ENCODE results near the gene AEBP1. TPM values are rescaled to one million over a fixed set of nuclear protein-coding genes. Genes with fewer than 3 reads are reported as not detected.

AEBP1 gene
- total and polyA plus RNA-seq, 9 of the 15 experiments (the other 6 are each of a cell fraction or from before 2014, with no cell fraction given) = 0.03 to 0.78 (median 0.30) TPM; not detected in 2

DNA sequence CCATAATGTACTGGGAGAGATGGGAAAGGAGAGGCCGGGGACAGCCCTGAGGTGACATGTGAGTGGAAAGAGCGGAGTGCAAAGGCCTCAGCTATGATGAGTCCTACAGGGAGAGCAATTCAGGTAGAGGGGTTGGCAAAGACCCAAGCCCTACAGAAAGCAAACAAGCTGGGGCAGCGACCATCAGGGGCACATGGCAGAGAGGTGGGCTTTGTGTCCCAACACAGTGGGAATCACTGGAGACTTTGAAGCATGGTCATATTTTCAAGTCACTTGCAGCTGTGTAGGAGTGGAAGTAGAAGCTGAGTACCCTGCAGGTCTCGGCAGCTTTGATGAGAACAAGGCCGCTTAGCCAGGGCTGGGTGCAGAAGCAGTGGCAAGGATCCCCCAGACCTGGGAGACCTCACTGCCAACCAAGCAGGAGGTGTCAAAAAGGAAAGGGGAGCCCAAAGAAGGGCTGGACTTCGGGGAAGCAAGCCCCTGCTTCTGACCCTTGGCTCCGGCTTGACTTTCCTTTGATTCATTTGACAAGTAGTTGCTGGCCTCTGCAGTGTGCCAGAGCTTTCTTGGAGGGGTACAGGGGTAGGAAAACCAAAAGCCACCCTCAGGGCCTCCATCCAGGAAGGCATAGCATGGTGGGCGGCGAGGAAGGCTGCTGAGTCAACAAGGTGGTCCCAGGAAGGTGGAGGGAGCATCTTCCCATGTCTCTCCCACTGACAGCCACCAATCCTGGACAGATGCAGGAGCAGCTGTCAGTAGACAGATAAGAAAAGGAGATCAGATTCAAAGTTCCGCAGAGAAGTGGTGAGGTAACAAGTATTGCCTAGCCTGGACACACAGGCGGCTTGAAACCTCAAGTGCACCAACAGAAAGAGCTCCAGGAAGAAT, 36.8 kb upstream of the AEBP1 start (continued):
- no peak for TF ChIP-seq MBD2 (IDR thresholded peaks at IDR 0.05; ENCODE audit: borderline replicate concordance, low read depth)

GRCh38 chr7:44068054-44068453, 36.1 kb upstream of the AEBP1 start:
- in situ Hi-C loops (cut with MboI) = no loop called here
- CTCF ChIA-PET (ENCODE audit: low intra/inter-chr PET ratio) = no interaction called here
- WGBS (ENCODE audit: insufficient coverage, low coverage, missing lambda C conversion rate) = 16% methylated on average over 7 of the region's 7 CpGs
- TF ChIP-seq TAF15 (IDR thresholded peaks at IDR 0.05; ENCODE audit: low read depth, low read length) (no peak), YY1 (IDR thresholded peaks at IDR 0.05; ENCODE audit: borderline replicate concordance in 1 of 3, control insufficient read depth in 1 of 3, extremely low read depth in 1 of 3, insufficient read depth in 3 of 3, insufficient read length in 1 of 3, insufficient replicate concordance in 2 of 3, low read depth in 1 of 3, low read length in 2 of 3) (no peak), NFIC (IDR thresholded peaks at IDR 0.05) (peak; percentile 96), RAD21 (CRISPR knock-in tag; conservative IDR thresholded peaks at IDR 0.05 in 1 of 2, IDR thresholded peaks at IDR 0.05 in 1 of 2) (0 out of 4 replicates have a peak, but pooled peaks of 1 of the 2 experiments have one; percentile 2), FUS (optimal IDR thresholded peaks at IDR 0.05; ENCODE audit: low read depth, low read length) (no peak), USF1 (CRISPR knock-in tag; IDR thresholded peaks at IDR 0.05) (no peak), MITF (IDR thresholded peaks at IDR 0.05) (no peak), ZNF23 (CRISPR knock-in tag; IDR thresholded peaks at IDR 0.05) (no peak)
- TF ChIP-seq, protein P1, sequence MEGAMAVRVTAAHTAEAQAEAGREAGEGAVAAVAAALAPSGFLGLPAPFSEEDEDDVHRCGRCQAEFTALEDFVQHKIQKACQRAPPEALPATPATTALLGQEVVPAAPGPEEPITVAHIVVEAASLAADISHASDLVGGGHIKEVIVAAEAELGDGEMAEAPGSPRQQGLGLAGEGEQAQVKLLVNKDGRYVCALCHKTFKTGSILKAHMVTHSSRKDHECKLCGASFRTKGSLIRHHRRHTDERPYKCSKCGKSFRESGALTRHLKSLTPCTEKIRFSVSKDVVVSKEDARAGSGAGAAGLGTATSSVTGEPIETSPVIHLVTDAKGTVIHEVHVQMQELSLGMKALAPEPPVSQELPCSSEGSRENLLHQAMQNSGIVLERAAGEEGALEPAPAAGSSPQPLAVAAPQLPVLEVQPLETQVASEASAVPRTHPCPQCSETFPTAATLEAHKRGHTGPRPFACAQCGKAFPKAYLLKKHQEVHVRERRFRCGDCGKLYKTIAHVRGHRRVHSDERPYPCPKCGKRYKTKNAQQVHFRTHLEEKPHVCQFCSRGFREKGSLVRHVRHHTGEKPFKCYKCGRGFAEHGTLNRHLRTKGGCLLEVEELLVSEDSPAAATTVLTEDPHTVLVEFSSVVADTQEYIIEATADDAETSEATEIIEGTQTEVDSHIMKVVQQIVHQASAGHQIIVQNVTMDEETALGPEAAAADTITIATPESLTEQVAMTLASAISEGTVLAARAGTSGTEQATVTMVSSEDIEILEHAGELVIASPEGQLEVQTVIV (CRISPR knock-in tag; IDR thresholded peaks at IDR 0.05; ENCODE audit: borderline replicate concordance) = no peak
- TF ChIP-seq, protein P2, sequence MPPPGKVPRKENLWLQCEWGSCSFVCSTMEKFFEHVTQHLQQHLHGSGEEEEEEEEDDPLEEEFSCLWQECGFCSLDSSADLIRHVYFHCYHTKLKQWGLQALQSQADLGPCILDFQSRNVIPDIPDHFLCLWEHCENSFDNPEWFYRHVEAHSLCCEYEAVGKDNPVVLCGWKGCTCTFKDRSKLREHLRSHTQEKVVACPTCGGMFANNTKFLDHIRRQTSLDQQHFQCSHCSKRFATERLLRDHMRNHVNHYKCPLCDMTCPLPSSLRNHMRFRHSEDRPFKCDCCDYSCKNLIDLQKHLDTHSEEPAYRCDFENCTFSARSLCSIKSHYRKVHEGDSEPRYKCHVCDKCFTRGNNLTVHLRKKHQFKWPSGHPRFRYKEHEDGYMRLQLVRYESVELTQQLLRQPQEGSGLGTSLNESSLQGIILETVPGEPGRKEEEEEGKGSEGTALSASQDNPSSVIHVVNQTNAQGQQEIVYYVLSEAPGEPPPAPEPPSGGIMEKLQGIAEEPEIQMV (tag; conservative IDR thresholded peaks at IDR 0.05; ENCODE audit: low read depth) = no peak

More at GRCh38 chr7:44068054-44068453, 36.1 kb upstream of the AEBP1 start:
- ATAC-seq (peak; percentile 10; the same call in 2 of the 3 replicates), FAIRE-seq (peak; percentile 46), DNase-seq (ENCODE audit: extremely low read depth in 1 of 4, low spot score in 3 of 4) (peak in 1 of 4 experiments; percentile 52)
- Histone ChIP-seq H3K9ac (ENCODE audit: insufficient read depth in 1 of 2, low read depth in 2 of 2, low read length in 2 of 2) (peak overlapping the region in 1 of 2 experiments; percentile 62; a peak in 1 of 4 replicates), H3K27me3 (ENCODE audit: control insufficient read depth in 2 of 2, insufficient read depth in 2 of 2, low read length in 2 of 2) (peaks cover 0 to 14% of the 10 kb centered on the region in 2 experiments; a peak in 2 of 5 replicates), H3K4me2 (ENCODE audit: insufficient read depth, low read length) (no peak overlapping the region), H4K20me1 (replicated peaks; ENCODE audit: control insufficient read depth, insufficient read depth, low read length) (peaks cover 10% of the 10 kb centered on the region; the same call in 1 of the 2 replicates), H3K36me3 (ENCODE audit: control insufficient read depth, insufficient read depth, low read length) (no peaks in the 10 kb centered on the region), H2AFZ (ENCODE audit: low read depth, low read length) (no peak overlapping the region), H3K9me1 (ENCODE audit: control insufficient read depth, insufficient read depth, low read length) (peaks cover 4% of the 10 kb centered on the region), H3K27ac (ENCODE audit: extremely low read depth, low read depth, low read length) (no peak overlapping the region), H3K4me1 (replicated peaks in 1 of 2; ENCODE audit: control insufficient read depth in 2 of 2, insufficient read depth in 2 of 2, low read length in 2 of 2) (peaks cover 6 to 32% of the 10 kb centered on the region in 2 experiments; a peak in 3 of 5 replicates), H3K4me3 (no peak overlapping the region), H3K9me3 (replicated peaks; ENCODE audit: control insufficient read depth, insufficient read depth, low read depth, low read length) (no peaks in the 10 kb centered on the region), H3K79me2 (ENCODE audit: control insufficient read depth, insufficient read depth, low read length) (no peaks in the 10 kb centered on the region)
- BruUV-seq (replicated peaks) = no TSS peak
- POLR2A ChIA-PET = interaction anchor here (0.6 to 2.5 kb wide), 9 partner anchors 8 to 147 kb away, joined by 3 to 6 read pairs (median 3); partner anchors contain the start of gene YKT6
- intact Hi-C loops (cut with micrococcal nuclease) = loop anchor here (5.0 kb wide), 1 partner anchor 46 kb away; no protein-coding TSS in a partner anchor
